ENCODE results near the gene LSAMP. TPM values are rescaled to one million over a fixed set of nuclear protein-coding genes. Genes with fewer than 3 reads are reported as not detected.

The LSAMP gene
- polyA plus RNA-seq, 1 of the 3 experiments (the other 2 are of a cell fraction): 6.6 TPM

GRCh38 chr3:116051586-116051985, 393.7 kb downstream of the LSAMP start:
- Histone ChIP-seq H3K4me3 (ENCODE audit: low read depth in 2 of 2, low read length in 1 of 2) (no peak overlapping the region), H4K20me1 (ENCODE audit: insufficient read depth) (no peaks in the 10 kb centered on the region), H3K79me2 (ENCODE audit: insufficient read depth) (no peaks in the 10 kb centered on the region), H3K9me3 (no peaks in the 10 kb centered on the region), H3K4me2 (no peak overlapping the region), H3K9ac (no peak overlapping the region), H3K9me2 (no peaks in the 10 kb centered on the region), H3K27ac (ENCODE audit: low read depth in 2 of 2, low read length in 1 of 2) (no peak overlapping the region), H3K4me1 (ENCODE audit: control insufficient read depth in 1 of 2, insufficient read depth in 2 of 2, low read depth in 1 of 2, low read length in 1 of 2) (peaks cover 0 to 7% of the 10 kb centered on the region in 2 experiments; a peak in 2 of 4 replicates), H3K36me3 (replicated peaks in 1 of 2; ENCODE audit: control insufficient read depth in 1 of 2, insufficient read depth in 2 of 2, low read length in 1 of 2) (no peaks in the 10 kb centered on the region), H3F3A (replicated peaks; ENCODE audit: insufficient read depth) (no peaks in the 10 kb centered on the region), H3K27me3 (ENCODE audit: insufficient read depth) (no peaks in the 10 kb centered on the region), H2AFZ (ENCODE audit: low read depth) (no peak overlapping the region)
- no peak for DNase-seq
- TF ChIP-seq MXI1 (IDR thresholded peaks at IDR 0.05; ENCODE audit: low read depth, low read length): no peak
- TF ChIP-seq SIN3A (IDR thresholded peaks at IDR 0.05; ENCODE audit: borderline replicate concordance, low read depth, low read length): no peak
- no peak for TF ChIP-seq IRF3 (IDR thresholded peaks at IDR 0.05; ENCODE audit: low read depth, low read length)
- no peak for TF ChIP-seq POLR2AphosphoS5 (IDR thresholded peaks at IDR 0.05; ENCODE audit: low read depth, low read length)
- TF ChIP-seq ZBTB33 (IDR thresholded peaks at IDR 0.05; ENCODE audit: borderline replicate concordance, low read depth): no peak
- TF ChIP-seq PBX3 (IDR thresholded peaks at IDR 0.05): no peak
- no peak for TF ChIP-seq CTCF (IDR thresholded peaks at IDR 0.05)
- TF ChIP-seq EZH2phosphoT487 (IDR thresholded peaks at IDR 0.05; ENCODE audit: borderline replicate concordance, low read depth): no peak
- no peak for TF ChIP-seq TCF12 (IDR thresholded peaks at IDR 0.05)
- no peak for TF ChIP-seq FOXM1 (IDR thresholded peaks at IDR 0.05; ENCODE audit: low read depth)
- TF ChIP-seq GABPA (IDR thresholded peaks at IDR 0.05; ENCODE audit: low read depth): no peak
- TF ChIP-seq SMC3 (IDR thresholded peaks at IDR 0.05; ENCODE audit: low read depth, low read length): no peak
- TF ChIP-seq RCOR1 (IDR thresholded peaks at IDR 0.05; ENCODE audit: low read length): no peak
- no peak for TF ChIP-seq RAD21 (IDR thresholded peaks at IDR 0.05; ENCODE audit: low read length)
- TF ChIP-seq NFIC (IDR thresholded peaks at IDR 0.05; ENCODE audit: borderline replicate concordance): no peak
- TF ChIP-seq USF1 (IDR thresholded peaks at IDR 0.05; ENCODE audit: borderline replicate concordance, low read depth): no peak
- TF ChIP-seq YY1 (IDR thresholded peaks at IDR 0.05; ENCODE audit: low read depth): no peak
- no peak for TF ChIP-seq RXRA (IDR thresholded peaks at IDR 0.05; ENCODE audit: borderline replicate concordance, low read depth)
- POLR2A ChIA-PET: no interaction called here
- CTCF ChIA-PET: no interaction called here
- WGBS (ENCODE audit: low lambda C conversion rate): 85% methylated on average over 3 of the region's 3 CpGs

All from SK-N-SH (cell line).